GM21737 (cell line): ENCODE results near the gene TMEM123.
A peak's percentile ranks its signal among the peaks of the same experiment; 100 is the strongest.
"Not testable (repeated sequence)": the region's sequence is repeated elsewhere in the genome, so short reads cannot be mapped to it uniquely, and the experiment has no call there.

ENCODE experiments used
- ATAC-seq: cut with Tn5 transposase; IDR thresholded peaks from one replicate; pipeline ENCODE4 v1.9.1; 2021; ENCODE audit warnings: mild to moderate bottlenecking, moderate library complexity; ENCODE audit not compliant: unreplicated experiment

TMEM123 gene

DNA sequence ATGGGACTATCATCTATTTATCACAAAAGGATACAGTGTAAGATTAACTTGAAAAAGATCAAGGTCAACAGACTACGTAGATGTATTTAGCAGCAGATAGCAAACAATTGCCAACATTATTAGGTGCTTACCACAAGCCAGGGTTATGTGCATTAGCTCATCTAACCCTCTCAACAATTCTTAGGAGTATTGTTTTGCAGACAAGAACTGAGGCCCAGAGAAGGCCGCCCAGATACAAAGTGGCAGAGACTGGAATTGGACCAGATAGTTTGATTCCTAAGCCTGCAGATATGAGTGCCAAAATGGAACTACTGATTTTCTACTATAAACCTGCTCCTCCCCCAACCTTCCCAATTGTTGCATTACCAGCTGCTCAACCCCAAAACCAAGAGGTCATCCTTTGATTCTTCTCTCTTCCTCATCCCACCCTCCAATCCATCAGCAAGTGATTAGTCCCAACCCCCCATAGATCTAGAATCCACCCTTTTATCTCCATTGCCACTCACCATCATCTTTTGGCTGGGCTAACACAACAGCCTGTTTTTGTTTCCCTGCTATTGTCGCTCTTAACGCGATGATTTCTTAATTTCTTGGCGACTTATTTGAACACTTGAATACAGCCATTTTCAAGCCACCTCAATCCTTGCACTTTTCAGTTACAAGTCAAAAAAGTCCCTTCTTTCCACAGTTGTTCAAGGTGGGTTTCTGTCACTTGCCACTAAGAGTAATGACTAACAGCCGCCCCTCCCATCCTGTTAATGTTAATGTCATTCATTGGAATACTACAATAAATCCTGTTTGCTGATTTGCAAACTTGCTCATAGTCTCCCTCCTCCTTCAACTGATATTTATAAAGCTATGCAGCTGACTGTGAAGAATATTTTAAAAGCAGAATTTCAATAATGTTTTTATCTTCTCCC is 2.7 kb downstream of the TMEM123 start:
- ATAC-seq: no peak

DNA sequence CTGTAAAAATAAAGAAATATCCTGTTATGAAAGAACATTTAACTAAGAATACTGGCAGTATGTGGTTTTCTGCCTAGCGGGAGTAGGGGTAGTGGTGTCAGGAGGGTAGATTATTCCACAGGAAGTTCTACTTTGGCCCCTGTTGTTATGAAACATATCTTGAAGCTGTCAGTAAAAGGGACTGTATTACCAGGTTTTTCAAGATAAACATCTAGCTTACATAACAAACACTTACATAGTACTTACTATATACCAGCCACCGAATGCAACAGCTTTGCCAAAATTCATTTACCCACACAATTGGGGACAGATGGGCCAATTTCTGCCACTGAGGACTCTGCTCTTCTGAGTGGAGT is 3.7 kb downstream of the TMEM123 start:
- ATAC-seq: no peak

- no peak for ATAC-seq
These were observed 4.4 kb downstream of the TMEM123 start for GRCh38 chr11:102447941-102448868.

GRCh38 chr11:102447193-102447592 is 5.4 kb downstream of the TMEM123 start:
- no peak for ATAC-seq

DNA sequence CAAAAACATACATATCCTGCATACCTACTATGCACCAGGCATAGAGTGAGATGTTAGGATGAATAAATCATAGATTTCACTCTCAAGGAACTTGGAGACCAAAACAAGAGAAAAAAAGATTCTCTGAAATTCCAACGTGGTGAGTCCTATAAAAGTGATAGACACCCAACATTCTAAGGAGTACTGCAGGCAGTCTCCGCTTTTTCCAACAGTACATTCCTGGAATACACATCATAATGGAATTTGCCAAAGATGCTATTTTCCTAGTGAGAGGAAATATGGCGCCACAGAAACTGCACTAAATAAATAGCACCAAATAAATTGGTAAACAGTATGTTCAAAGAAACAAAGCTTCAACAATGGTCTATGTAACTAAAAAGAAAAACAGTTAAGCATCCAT is 6.0 kb downstream of the TMEM123 start:
- no peak for ATAC-seq

DNA sequence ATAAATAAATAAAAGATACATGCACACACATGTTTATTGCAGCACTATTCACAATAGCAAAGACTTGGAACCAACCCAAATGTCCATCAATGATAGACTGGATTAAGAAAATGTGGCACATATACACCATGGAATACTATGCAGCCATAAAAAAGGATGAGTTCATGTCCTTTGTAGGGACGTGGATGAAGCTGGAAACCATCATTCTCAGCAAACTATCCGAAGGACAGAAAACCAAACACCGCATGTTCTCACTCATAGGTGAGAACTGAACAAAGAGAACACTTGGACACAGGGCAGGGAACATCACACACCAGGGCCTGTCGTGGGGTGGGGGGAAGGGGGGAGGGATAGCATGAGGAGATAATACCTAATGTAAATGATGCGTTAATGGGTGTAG is 7.9 kb downstream of the TMEM123 start:
- not testable (repeated sequence) for ATAC-seq

- ATAC-seq: not testable (repeated sequence)
These were observed 8.4 kb downstream of the TMEM123 start for GRCh38 chr11:102444142-102444541.

GRCh38 chr11:102439063-102439363 is 13.6 kb downstream of the TMEM123 start:
- not testable (repeated sequence) for ATAC-seq

DNA sequence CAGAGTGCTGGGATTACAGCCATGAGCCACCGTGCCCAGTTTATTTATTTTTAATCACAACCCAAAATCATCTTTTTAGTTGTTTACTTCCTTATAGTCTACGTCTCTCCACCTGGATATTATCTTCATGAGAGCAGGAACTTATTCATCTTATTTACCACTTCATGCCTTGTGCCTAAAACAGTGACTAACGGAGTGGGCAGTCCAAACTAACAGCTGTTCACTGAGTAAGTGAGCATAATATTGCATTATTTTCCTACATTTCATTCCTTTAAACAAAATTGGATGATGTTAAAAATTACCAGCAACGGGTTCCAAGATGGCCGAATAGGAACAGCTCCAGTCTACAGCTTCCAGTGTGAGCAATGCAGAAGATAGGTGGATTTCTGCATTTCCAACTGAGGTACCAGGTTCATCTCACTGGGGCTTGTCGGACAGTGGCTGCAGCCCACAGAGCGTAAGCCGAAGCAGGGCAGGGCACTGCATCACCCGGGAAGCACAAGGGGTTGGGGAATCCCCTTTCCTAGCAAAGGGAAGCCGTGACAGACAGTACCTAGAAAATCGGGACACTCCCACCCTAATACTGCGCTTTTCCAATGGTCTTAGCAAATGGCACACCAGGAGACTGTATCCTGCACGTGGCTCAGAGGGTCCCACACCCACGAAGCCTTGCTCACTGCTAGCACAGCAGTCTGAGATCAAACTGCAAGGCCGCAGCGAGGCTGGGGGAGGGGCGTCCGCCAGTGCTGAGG is 14.1 kb downstream of the TMEM123 start:
- ATAC-seq: no peak

GRCh38 chr11:102437727-102438126 is 14.8 kb downstream of the TMEM123 start:
- ATAC-seq: no peak

DNA sequence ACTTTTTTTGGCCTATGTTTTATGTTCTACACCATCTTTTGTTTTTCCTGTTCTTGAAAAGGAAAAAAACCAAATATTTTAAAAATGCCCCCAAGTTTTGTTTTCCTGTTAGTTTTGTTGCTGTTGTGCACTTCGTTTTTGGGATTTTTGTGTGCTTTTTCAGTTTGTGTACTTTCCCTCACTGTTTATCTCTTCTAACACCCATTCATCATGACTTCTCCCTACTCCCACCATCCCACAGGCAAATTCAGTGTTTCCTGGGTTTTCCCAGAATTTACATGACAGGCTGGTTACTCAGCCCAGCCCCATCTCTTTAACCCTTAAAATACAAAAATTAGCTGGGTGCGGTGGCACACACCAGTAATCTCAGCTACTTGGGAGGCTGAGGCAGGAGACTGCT is 15.6 kb downstream of the TMEM123 start:
- ATAC-seq: no peak

- no peak for ATAC-seq
These were observed 16.0 kb downstream of the TMEM123 start for GRCh38 chr11:102436561-102436960.

DNA sequence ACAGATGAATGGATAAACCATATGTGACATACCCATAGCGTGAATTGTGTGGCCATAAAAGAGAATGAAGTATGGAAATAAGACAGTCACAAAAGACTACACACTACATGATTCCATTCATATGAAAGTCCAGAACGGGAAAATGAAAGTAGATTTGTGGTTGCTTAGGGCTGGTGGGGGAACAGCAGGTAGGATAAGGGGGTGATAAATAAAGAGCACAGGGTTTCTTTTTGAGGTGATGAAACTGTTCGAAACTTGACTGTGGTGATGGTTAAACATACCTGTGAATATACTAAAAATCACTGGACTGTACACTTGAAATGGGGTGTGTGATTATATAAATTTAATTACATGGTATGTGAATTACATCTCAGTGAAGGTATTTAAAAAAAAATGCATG is 16.9 kb downstream of the TMEM123 start:
- ATAC-seq: no peak

DNA sequence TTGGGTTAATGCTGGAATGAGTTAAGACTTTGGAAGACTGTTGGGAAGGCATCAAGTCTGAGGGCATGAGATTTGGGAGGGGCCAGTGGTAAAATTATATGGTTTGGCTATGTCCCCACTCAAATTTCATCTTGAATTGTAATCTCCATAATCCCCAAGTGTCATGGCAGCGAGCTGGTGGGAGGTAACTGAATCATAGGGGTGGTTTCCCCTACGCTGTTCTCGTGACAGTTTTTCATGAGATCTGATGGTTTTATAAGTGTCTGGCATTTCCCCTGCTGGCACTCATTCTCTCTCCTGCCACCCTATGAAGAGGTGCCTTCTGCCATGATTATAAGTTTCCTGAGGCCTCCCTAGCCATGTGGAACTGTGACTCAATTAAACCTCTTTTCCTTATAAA is 19.0 kb downstream of the TMEM123 start:
- ATAC-seq: not testable (repeated sequence)

GRCh38 chr11:102432560-102432959 is 20.0 kb downstream of the TMEM123 start:
- ATAC-seq: not testable (repeated sequence)

DNA sequence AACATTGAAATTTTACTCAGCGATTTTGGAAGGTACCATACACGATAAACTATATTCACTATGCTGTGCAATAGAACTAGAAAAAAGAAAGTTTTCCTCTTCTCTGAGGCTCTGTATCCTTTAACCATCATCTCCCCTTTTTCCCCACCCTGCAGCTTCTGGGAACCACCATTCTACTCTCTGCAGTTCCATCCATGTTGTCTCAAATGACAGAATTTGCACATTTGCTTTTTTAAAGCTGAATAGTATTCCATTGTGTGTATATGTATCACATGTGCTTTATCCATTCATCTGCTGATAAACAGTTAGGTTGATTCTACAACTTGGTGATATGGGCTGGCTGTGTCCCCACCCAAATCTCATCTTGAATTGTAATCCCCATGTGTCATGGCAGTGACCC is 21.2 kb downstream of the TMEM123 start:
- ATAC-seq: no peak

- ATAC-seq: peak; percentile 87
These were observed 22.3 kb downstream of the TMEM123 start for GRCh38 chr11:102430158-102430836.

DNA sequence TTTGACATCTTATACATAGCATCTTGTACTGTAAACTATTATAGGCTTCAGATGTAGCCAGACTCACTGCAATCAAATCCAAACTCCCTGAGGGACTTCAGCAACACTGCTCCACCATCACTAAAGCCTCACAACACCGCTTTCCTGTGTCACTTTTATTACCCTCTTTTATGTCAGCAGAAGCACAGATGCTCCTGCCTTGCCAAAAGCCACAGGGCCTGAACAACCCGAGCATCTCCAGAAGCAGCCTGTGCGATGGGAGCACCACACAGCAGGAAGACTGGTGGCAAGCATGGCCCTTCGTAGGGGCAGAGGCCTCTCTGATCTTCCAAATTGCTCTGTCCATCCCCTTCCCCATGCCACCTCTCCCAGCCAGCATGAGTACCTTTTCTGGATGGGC is 22.9 kb downstream of the TMEM123 start:
- ATAC-seq: peak; percentile 11

DNA sequence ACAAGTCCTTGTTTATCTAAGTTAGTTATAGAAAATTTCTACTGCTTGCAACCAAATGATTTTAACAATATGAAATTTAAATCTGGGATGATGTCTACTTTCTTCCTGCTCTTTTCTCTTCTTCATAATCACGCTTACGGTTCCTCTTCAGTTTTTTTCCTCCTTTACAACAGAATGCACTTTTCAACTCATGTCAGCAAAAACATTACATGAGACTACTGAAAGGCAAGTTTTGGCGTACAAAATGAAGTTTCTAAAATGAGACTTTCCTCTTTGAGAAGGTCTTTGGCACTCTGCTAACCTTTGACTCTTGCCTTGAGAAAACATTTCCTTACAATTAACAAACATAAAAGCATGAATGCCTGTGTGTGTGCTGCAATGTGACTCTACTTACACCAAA is 23.3 kb downstream of the TMEM123 start:
- no peak for ATAC-seq

DNA sequence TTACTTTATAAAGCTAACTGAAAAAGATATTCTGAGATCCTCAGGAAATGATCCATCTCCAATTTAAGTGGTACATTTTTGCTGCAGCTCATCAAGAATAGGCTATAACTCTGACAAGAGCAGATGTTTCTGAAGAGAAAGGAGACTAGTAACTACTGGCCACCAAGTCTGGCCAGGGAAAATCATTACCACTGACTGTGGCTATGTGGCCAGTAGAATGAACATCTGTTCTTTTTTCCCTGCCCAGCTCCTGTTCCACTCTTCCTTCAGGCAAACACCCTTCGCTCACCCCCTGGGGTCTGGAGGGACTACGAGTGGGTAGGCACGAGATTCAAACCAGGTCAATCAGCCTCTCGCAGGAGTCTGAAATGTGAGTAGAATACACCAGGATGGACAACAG is 23.9 kb downstream of the TMEM123 start:
- ATAC-seq: no peak

DNA sequence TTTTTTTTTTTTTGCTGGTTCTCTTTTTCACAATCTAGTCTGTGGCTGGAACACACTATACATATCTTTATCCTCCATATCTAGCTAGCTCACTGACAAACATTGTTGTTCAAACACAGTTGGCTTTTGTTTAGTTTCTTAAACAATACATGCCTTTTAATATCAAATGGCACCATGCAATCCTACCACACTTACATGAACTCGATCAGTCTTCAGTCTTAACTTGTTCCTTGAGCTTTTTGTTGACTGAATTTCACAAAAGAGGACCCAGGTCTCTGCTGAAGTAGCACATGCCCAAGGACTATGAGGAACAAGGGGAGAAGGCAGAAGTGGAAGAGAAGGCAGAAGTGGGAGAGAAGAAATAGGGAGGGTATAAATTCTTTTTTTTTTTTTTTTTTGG is 25.5 kb downstream of the TMEM123 start:
- no peak for ATAC-seq
